K562 (cell line): ENCODE results near the gene AHCY. TPM values are rescaled to one million over a fixed set of nuclear protein-coding genes. Genes with fewer than 3 reads are reported as not detected.

ENCODE experiments used
- CREM ChIP-seq: IDR thresholded peaks from 2 replicates; pipeline ENCODE4 v1.6.1; 2014; ENCODE audit warnings: antibody characterized with exemption, low read depth
- FOS ChIP-seq: IDR thresholded peaks from 3 replicates; pipeline ENCODE4 v1.6.1; 2011; ENCODE audit not compliant: insufficient read length; ENCODE audit errors: extremely low read depth
- FOXJ2 ChIP-seq: fragments of 200-800 bp; sonication (Bioruptor generic); IDR thresholded peaks from 2 replicates; pipeline ENCODE4 v1.6.1; 2016; ENCODE audit warnings: missing genetic modification characterization, missing compliant biosample characterization
- GTF2E2 ChIP-seq: fragments of 200-800 bp; sonication (Bioruptor generic); IDR thresholded peaks from 2 replicates; pipeline ENCODE4 v1.6.1; 2016; ENCODE audit warnings: missing genetic modification characterization, missing compliant biosample characterization
- KDM1A ChIP-seq, 2 experiments: fragments of 450-650 bp; IDR thresholded peaks; 2 replicates each; pipeline ENCODE4 v1.6.1; 2016; ENCODE audit warnings: mild to moderate bottlenecking in 2 of 2
- MEIS2 ChIP-seq: fragments of 450-650 bp; IDR thresholded peaks from 2 replicates; pipeline ENCODE4 v1.6.1; 2014; ENCODE audit warnings: mild to moderate bottlenecking; ENCODE audit not compliant: partially characterized antibody
- NEUROD1 ChIP-seq: fragments of 150-350 bp; IDR thresholded peaks from 2 replicates; pipeline ENCODE4 v1.6.1; 2014; ENCODE audit warnings: borderline replicate concordance, low read length, low read depth; ENCODE audit not compliant: partially characterized antibody
- PCBP1 ChIP-seq: fragments of 200-400 bp; formaldehyde crosslinking; IDR thresholded peaks from 2 replicates; pipeline ENCODE4 v1.6.1; 2018; ENCODE audit warnings: mild to moderate bottlenecking, low read depth, low read length; ENCODE audit not compliant: poor library complexity, severe bottlenecking
- RBM25 ChIP-seq: fragments of 200-400 bp; formaldehyde crosslinking; IDR thresholded peaks from 2 replicates; pipeline ENCODE4 v1.6.1; 2018; ENCODE audit warnings: low read length, low read depth, moderate library complexity; ENCODE audit not compliant: severe bottlenecking
- RCOR1 ChIP-seq, 2 experiments: IDR thresholded peaks; 2 replicates each; pipeline ENCODE4 v1.6.1; 2012; ENCODE audit warnings: low read depth in 2 of 2, low read length in 2 of 2, borderline replicate concordance in 1 of 2, improper control_type of control experiment in 1 of 2
- RFX5 ChIP-seq: IDR thresholded peaks from 2 replicates; pipeline ENCODE4 v1.6.1; 2011; ENCODE audit warnings: low read depth, mild to moderate bottlenecking, improper control_type of control experiment, low read length
- THRAP3 ChIP-seq: fragments of 450-650 bp; IDR thresholded peaks from 2 replicates; pipeline ENCODE4 v1.6.1; 2016; ENCODE audit warnings: mild to moderate bottlenecking, inconsistent platforms, borderline replicate concordance
- ZNF217 ChIP-seq: sonication (generic); formaldehyde crosslinking; IDR thresholded peaks from 2 replicates; pipeline ENCODE4 v1.8.0; 2022; ENCODE audit warnings: mild to moderate bottlenecking, missing genetic modification reagents
- ZNF589 ChIP-seq: fragments of 200-800 bp; sonication (Bioruptor generic); IDR thresholded peaks from 2 replicates; pipeline ENCODE4 v1.6.1; 2016; ENCODE audit warnings: low read depth, missing genetic modification characterization, missing compliant biosample characterization
- polyA plus RNA-seq, 8 experiments: library from polyadenylated mRNA; depleted of rRNA in 4 of 8; stranded (reverse) in 5 of 8; unstranded in 3 of 8; fragments of >200 nt; fragmentation: Nextera tagmentation in 2 of 8; fragmentation: Illumina TruSeq in 1 of 8; extraction: Ambion mirVana in 2 of 8; extraction: Trizol in 1 of 8; gene quantifications; 2 replicates each; pipeline versions ENCODE4 v1.2.1 to v1.2.3, GENCODE V29; 2011 to 2014; ENCODE audit warnings: inconsistent platforms in 1 of 8, missing spikeins in 1 of 8
- total RNA-seq, 7 experiments: library from RNA; depleted of rRNA in 6 of 7; stranded (reverse); fragments of >200 nt in 6 of 7; fragmentation: Illumina TruSeq in 2 of 7; extraction: Trizol in 2 of 7; gene quantifications; 2 replicates each; pipeline versions ENCODE4 v1.2.1 to v1.2.3, GENCODE V29; 2011 to 2021; ENCODE audit warnings: low replicate concordance in 1 of 7
- TF ChIP-seq, protein P1 (sequence below): fragments of 250-450 bp; sonication (Bioruptor Pico); IDR thresholded peaks from 2 replicates; pipeline ENCODE4 v1.8.0; 2022; ENCODE audit warnings: inconsistent platforms, mild to moderate bottlenecking, moderate library complexity, borderline replicate concordance
- TF ChIP-seq, protein P2 (sequence below): fragments of 450-650 bp; formaldehyde crosslinking; IDR thresholded peaks from 2 replicates; pipeline ENCODE4 v1.4.0; 2022; ENCODE audit warnings: missing genetic modification characterization
- TF ChIP-seq, protein P3 (sequence below), 3 experiments: IDR thresholded peaks in 2 of 3; conservative IDR thresholded peaks in 1 of 3; 2 replicates each; pipeline ENCODE4 v1.5.1; 2011 to 2012; ENCODE audit warnings: low read length in 3 of 3, mild to moderate bottlenecking in 3 of 3, control low read depth in 2 of 3, improper control_type of control experiment in 1 of 3, inconsistent platforms in 1 of 3, low read depth in 1 of 3, mixed read lengths in 1 of 3, moderate library complexity in 1 of 3; ENCODE audit not compliant: insufficient read depth in 2 of 3
- TF ChIP-seq, protein P4 (sequence below): fragments of 250-450 bp; sonication (Bioruptor Pico); IDR thresholded peaks from 2 replicates; pipeline ENCODE4 v1.9.0; 2021; ENCODE audit warnings: mild to moderate bottlenecking, inconsistent platforms
- TF ChIP-seq, protein P5 (sequence below): sonication (generic); formaldehyde crosslinking; IDR thresholded peaks from 2 replicates; pipeline ENCODE4 v1.8.1; 2022; ENCODE audit warnings: missing genetic modification reagents

Gene AHCY
- total and polyA plus RNA-seq, 9 of the 15 experiments (the other 6 are each of a cell fraction or from before 2014, with no cell fraction given), result 82.5 to 269 (median 190) TPM

DNA sequence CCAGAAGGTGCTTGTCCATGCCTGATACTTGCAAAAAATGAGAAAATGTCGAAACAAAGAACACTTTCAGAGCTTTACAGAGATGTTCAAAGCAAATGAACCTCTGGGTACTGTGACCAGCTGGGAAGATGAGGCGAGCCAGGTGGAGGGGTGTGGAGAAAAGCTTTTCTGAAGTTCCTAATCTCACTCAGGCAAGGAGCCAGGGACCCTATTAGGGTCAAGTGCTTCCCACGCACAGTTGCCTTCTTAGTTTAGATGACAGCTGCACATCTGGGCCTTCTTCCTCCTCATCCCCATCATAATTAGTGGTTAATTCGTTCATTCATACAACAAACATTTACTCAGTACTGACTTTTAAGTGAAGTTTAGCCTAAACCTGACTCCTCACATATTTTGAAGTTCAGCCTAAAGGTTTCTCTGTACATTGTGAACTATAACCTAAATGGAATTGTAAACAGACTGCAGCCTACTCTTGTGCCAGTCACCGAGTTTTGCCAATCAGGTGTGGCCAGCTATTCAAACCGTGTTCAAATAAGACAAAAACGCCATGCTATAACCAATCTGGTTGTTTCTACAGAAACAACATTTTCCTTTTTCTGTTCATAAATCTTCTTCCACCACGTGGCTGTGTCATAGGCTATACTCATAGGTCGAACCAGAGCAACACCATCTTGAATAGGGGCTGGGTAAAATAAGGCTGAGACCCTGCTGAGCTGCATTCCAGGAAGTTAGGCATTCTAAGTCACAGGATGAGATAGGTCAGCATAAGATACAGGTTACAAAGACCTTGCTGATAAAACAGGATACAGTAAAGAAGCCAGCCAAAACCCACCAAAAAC, 19.3 kb upstream of the AHCY start (continued):
- TF ChIP-seq, protein P1, sequence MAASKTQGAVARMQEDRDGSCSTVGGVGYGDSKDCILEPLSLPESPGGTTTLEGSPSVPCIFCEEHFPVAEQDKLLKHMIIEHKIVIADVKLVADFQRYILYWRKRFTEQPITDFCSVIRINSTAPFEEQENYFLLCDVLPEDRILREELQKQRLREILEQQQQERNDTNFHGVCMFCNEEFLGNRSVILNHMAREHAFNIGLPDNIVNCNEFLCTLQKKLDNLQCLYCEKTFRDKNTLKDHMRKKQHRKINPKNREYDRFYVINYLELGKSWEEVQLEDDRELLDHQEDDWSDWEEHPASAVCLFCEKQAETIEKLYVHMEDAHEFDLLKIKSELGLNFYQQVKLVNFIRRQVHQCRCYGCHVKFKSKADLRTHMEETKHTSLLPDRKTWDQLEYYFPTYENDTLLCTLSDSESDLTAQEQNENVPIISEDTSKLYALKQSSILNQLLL (CRISPR knock-in tag), result no peak
- TF ChIP-seq FOS (no peak), RFX5 (no peak), PCBP1 (no peak), KDM1A (IDR thresholded peaks at IDR 0.05) (no peak), GTF2E2 (tag) (0 out of 2 replicates have a peak, but pooled peaks have one; percentile 57), CREM (no peak; the same call in 1 of the 2 replicates), FOXJ2 (tag) (no peak), THRAP3 (no peak), RCOR1 (IDR thresholded peaks at IDR 0.05; ENCODE audit: borderline replicate concordance in 1 of 2, low read depth in 2 of 2, low read length in 2 of 2) (no peak), MEIS2 (peak; percentile 28), ZNF217 (CRISPR knock-in tag) (no peak), ZNF589 (CRISPR knock-in tag) (peak; percentile 94), RBM25 (no peak), NEUROD1 (no peak)
- TF ChIP-seq, protein P2, sequence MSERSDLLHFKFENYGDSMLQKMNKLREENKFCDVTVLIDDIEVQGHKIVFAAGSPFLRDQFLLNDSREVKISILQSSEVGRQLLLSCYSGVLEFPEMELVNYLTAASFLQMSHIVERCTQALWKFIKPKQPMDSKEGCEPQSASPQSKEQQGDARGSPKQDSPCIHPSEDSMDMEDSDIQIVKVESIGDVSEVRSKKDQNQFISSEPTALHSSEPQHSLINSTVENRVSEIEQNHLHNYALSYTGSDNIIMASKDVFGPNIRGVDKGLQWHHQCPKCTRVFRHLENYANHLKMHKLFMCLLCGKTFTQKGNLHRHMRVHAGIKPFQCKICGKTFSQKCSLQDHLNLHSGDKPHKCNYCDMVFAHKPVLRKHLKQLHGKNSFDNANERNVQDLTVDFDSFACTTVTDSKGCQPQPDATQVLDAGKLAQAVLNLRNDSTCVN, result 0 out of 2 replicates have a peak, but pooled peaks have one; percentile 64
- TF ChIP-seq, protein P3, sequence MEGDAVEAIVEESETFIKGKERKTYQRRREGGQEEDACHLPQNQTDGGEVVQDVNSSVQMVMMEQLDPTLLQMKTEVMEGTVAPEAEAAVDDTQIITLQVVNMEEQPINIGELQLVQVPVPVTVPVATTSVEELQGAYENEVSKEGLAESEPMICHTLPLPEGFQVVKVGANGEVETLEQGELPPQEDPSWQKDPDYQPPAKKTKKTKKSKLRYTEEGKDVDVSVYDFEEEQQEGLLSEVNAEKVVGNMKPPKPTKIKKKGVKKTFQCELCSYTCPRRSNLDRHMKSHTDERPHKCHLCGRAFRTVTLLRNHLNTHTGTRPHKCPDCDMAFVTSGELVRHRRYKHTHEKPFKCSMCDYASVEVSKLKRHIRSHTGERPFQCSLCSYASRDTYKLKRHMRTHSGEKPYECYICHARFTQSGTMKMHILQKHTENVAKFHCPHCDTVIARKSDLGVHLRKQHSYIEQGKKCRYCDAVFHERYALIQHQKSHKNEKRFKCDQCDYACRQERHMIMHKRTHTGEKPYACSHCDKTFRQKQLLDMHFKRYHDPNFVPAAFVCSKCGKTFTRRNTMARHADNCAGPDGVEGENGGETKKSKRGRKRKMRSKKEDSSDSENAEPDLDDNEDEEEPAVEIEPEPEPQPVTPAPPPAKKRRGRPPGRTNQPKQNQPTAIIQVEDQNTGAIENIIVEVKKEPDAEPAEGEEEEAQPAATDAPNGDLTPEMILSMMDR (IDR thresholded peaks at IDR 0.05 in 2 of 3, conservative IDR thresholded peaks at IDR 0.05 in 1 of 3; ENCODE audit: insufficient read depth in 2 of 3, low read depth in 1 of 3, low read length in 3 of 3), result no peak
- TF ChIP-seq, protein P4, sequence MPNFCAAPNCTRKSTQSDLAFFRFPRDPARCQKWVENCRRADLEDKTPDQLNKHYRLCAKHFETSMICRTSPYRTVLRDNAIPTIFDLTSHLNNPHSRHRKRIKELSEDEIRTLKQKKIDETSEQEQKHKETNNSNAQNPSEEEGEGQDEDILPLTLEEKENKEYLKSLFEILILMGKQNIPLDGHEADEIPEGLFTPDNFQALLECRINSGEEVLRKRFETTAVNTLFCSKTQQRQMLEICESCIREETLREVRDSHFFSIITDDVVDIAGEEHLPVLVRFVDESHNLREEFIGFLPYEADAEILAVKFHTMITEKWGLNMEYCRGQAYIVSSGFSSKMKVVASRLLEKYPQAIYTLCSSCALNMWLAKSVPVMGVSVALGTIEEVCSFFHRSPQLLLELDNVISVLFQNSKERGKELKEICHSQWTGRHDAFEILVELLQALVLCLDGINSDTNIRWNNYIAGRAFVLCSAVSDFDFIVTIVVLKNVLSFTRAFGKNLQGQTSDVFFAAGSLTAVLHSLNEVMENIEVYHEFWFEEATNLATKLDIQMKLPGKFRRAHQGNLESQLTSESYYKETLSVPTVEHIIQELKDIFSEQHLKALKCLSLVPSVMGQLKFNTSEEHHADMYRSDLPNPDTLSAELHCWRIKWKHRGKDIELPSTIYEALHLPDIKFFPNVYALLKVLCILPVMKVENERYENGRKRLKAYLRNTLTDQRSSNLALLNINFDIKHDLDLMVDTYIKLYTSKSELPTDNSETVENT (CRISPR knock-in tag), result no peak
- TF ChIP-seq, protein P5, sequence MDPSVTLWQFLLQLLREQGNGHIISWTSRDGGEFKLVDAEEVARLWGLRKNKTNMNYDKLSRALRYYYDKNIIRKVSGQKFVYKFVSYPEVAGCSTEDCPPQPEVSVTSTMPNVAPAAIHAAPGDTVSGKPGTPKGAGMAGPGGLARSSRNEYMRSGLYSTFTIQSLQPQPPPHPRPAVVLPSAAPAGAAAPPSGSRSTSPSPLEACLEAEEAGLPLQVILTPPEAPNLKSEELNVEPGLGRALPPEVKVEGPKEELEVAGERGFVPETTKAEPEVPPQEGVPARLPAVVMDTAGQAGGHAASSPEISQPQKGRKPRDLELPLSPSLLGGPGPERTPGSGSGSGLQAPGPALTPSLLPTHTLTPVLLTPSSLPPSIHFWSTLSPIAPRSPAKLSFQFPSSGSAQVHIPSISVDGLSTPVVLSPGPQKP (CRISPR knock-in tag), result no peak
